GM12878 (cell line): ENCODE measurements around the gene FN1. TPM values are rescaled to one million over a fixed set of nuclear protein-coding genes. Genes with fewer than 3 reads are reported as not detected.

Experiments
- CEBPB ChIP-seq, 2 experiments: fragments of 150-350 bp in 1 of 2; IDR thresholded peaks; 2 replicates each; pipeline ENCODE4 v1.6.1; 2012 to 2014; ENCODE audit warnings: low read depth in 2 of 2, low read length in 2 of 2, borderline replicate concordance in 1 of 2, inconsistent platforms in 1 of 2
- IKZF2 ChIP-seq, 2 experiments: fragments of 450-650 bp; IDR thresholded peaks; 2 replicates each; pipeline ENCODE4 v1.6.1; 2017; ENCODE audit warnings: mild to moderate bottlenecking in 2 of 2, moderate library complexity in 2 of 2
- JUNB ChIP-seq: IDR thresholded peaks from 2 replicates; pipeline ENCODE4 v1.6.1; 2016; ENCODE audit warnings: antibody characterized with exemption, mild to moderate bottlenecking
- MEF2B ChIP-seq: fragments of 450-650 bp; IDR thresholded peaks from 2 replicates; pipeline ENCODE4 v1.6.1; 2018; ENCODE audit warnings: mild to moderate bottlenecking, moderate library complexity; ENCODE audit not compliant: partially characterized antibody, poor library complexity, severe bottlenecking
- MTA2 ChIP-seq: fragments of 450-650 bp; IDR thresholded peaks from 2 replicates; pipeline ENCODE4 v1.6.1; 2016; ENCODE audit warnings: low read depth, mild to moderate bottlenecking, moderate library complexity
- POLR2A ChIP-seq: IDR thresholded peaks from 2 replicates; pipeline ENCODE4 v1.6.1; 2011; ENCODE audit warnings: low read depth, mild to moderate bottlenecking, low read length
- RFX5 ChIP-seq: IDR thresholded peaks from 2 replicates; pipeline ENCODE4 v1.6.1; 2011; ENCODE audit warnings: low read depth, low read length, improper control_type of control experiment
- SIN3A ChIP-seq: IDR thresholded peaks from 2 replicates; pipeline ENCODE4 v1.6.1; 2012; ENCODE audit warnings: low read depth, low read length, improper control_type of control experiment
- SP1 ChIP-seq: IDR thresholded peaks from one replicate; pipeline ENCODE4 v1.6.1; 2011; ENCODE audit warnings: low read depth, low read length
- ZBTB11 ChIP-seq: fragments of 450-650 bp; formaldehyde crosslinking; IDR thresholded peaks from 2 replicates; pipeline ENCODE4 v1.5.0; 2022; ENCODE audit warnings: mild to moderate bottlenecking, missing genetic modification characterization
- ZNF207 ChIP-seq: fragments of 450-650 bp; IDR thresholded peaks from 2 replicates; pipeline ENCODE4 v1.6.1; 2014; ENCODE audit warnings: antibody characterized with exemption, mild to moderate bottlenecking, borderline replicate concordance
- ZSCAN29 ChIP-seq: fragments of 450-650 bp; IDR thresholded peaks from 2 replicates; pipeline ENCODE4 v1.6.1; 2017; ENCODE audit warnings: mild to moderate bottlenecking, moderate library complexity
- polyA plus RNA-seq, 11 experiments: library from polyadenylated mRNA; depleted of rRNA in 4 of 11; unstranded in 6 of 11; stranded (reverse) in 5 of 11; fragments of >200 nt; fragmentation: Nextera tagmentation in 4 of 11; fragmentation: Illumina TruSeq in 1 of 11; extraction: Ambion mirVana in 4 of 11; extraction: Trizol in 1 of 11; gene quantifications; 1 replicate in 1 of 11; 2 replicates in 10 of 11; pipeline versions ENCODE4 v1.2.1 to v1.2.3, GENCODE V29; 2011 to 2016; ENCODE audit warnings: inconsistent platforms in 2 of 11, missing spikeins in 2 of 11, low read depth in 1 of 11
- total RNA-seq, 4 experiments: library from RNA; depleted of rRNA in 3 of 4; stranded (reverse); fragments of >200 nt in 3 of 4; fragmentation: Illumina TruSeq in 1 of 4; extraction: Trizol in 1 of 4; gene quantifications; 2 replicates each; pipeline versions ENCODE4 v1.2.1 to v1.2.3, GENCODE V29; 2013 to 2021
- TF ChIP-seq, protein P1 (sequence below): fragments of 450-650 bp; IDR thresholded peaks from 2 replicates; pipeline ENCODE4 v1.6.1; 2016; ENCODE audit warnings: mild to moderate bottlenecking
- TF ChIP-seq, protein P2 (sequence below): fragments of 450-650 bp; IDR thresholded peaks from 2 replicates; pipeline ENCODE4 v1.6.1; 2017; ENCODE audit warnings: low read depth, mild to moderate bottlenecking, moderate library complexity

Gene FN1
- total and polyA plus RNA-seq, 10 of the 15 experiments (the other 5 are each of a cell fraction or from before 2014, with no cell fraction given), result 0.60 to 9.4 (median 1.5) TPM

GRCh38 chr2:215401896-215402379, 33.9 kb downstream of the FN1 start (continued):
- TF ChIP-seq, protein P1, sequence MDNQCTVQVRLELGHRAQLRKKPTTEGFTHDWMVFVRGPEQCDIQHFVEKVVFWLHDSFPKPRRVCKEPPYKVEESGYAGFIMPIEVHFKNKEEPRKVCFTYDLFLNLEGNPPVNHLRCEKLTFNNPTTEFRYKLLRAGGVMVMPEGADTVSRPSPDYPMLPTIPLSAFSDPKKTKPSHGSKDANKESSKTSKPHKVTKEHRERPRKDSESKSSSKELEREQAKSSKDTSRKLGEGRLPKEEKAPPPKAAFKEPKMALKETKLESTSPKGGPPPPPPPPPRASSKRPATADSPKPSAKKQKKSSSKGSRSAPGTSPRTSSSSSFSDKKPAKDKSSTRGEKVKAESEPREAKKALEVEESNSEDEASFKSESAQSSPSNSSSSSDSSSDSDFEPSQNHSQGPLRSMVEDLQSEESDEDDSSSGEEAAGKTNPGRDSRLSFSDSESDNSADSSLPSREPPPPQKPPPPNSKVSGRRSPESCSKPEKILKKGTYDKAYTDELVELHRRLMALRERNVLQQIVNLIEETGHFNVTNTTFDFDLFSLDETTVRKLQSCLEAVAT, result 0 out of 2 replicates have a peak, but pooled peaks have one; percentile 18
- TF ChIP-seq, protein P2, sequence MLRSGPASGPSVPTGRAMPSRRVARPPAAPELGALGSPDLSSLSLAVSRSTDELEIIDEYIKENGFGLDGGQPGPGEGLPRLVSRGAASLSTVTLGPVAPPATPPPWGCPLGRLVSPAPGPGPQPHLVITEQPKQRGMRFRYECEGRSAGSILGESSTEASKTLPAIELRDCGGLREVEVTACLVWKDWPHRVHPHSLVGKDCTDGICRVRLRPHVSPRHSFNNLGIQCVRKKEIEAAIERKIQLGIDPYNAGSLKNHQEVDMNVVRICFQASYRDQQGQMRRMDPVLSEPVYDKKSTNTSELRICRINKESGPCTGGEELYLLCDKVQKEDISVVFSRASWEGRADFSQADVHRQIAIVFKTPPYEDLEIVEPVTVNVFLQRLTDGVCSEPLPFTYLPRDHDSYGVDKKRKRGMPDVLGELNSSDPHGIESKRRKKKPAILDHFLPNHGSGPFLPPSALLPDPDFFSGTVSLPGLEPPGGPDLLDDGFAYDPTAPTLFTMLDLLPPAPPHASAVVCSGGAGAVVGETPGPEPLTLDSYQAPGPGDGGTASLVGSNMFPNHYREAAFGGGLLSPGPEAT, result 0 out of 2 replicates have a peak, but pooled peaks have one; percentile 31
- no peak for TF ChIP-seq MEF2B
- no peak for TF ChIP-seq JUNB
- TF ChIP-seq ZNF207, result no peak
- TF ChIP-seq ZSCAN29, result no peak
- TF ChIP-seq ZBTB11, result no peak
- TF ChIP-seq POLR2A, result no peak
- TF ChIP-seq CEBPB (IDR thresholded peaks at IDR 0.05; ENCODE audit: borderline replicate concordance in 1 of 2, low read depth in 2 of 2, low read length in 2 of 2), result no peak
- peak; percentile 43; the same call in 1 of the 2 replicates for TF ChIP-seq MTA2
- no peak for TF ChIP-seq SP1
- peak; percentile 11 to 18; a peak in 1 of 4 replicates for TF ChIP-seq IKZF2 (IDR thresholded peaks at IDR 0.05)
- no peak for TF ChIP-seq SIN3A
- no peak for TF ChIP-seq RFX5
